Spinal cord (tissue), 10 donors: ENCODE data around the gene ANKS4B. TPM values are rescaled to one million over a fixed set of nuclear protein-coding genes. Genes with fewer than 3 reads are reported as not detected.
A peak's percentile ranks its signal among the peaks of the same experiment; 100 is the strongest.

Source experiments
- DNase-seq, 6 donors: peaks; one replicate each; pipeline versions ENCODE4 v3.0.0 to v3.0.0-alpha.2; 2013 to 2015; ENCODE audit warnings: low spot score in 6 of 6, low read depth in 4 of 6
- H3K27ac ChIP-seq: one replicate; pipeline ENCODE4 v1.5.1; 2013; ENCODE audit warnings: low read depth, low read length, control low read depth
- H3K27me3 ChIP-seq: one replicate; pipeline ENCODE4 v1.6.1; 2013; ENCODE audit warnings: low read length; ENCODE audit not compliant: control insufficient read depth, insufficient read depth
- H3K36me3 ChIP-seq: one replicate; pipeline ENCODE4 v1.6.1; 2013; ENCODE audit warnings: low read length; ENCODE audit not compliant: control insufficient read depth, insufficient read depth
- H3K4me1 ChIP-seq: one replicate; pipeline ENCODE4 v1.6.1; 2013; ENCODE audit warnings: low read length; ENCODE audit not compliant: control insufficient read depth, insufficient read depth
- H3K4me3 ChIP-seq: one replicate; pipeline ENCODE4 v1.5.1; 2013; ENCODE audit warnings: low read depth, low read length, control low read depth
- H3K9me3 ChIP-seq: one replicate; pipeline ENCODE4 v1.6.1; 2013; ENCODE audit warnings: low read length; ENCODE audit not compliant: control insufficient read depth, insufficient read depth
- WGBS: methylation state at CpG from one replicate; pipeline ENCODE4 v1.1.5; 2013; ENCODE audit warnings: missing lambda C conversion rate; ENCODE audit not compliant: insufficient coverage; 5-methylcytosine and 5-hydroxymethylcytosine counted together
- polyA plus RNA-seq, 2 donors: library from polyadenylated mRNA; unstranded; fragments of 120-200 nt; gene quantifications; one replicate each; pipeline ENCODE4 v1.2.1, GENCODE V29; 2013; ENCODE audit not compliant: insufficient read length in 2 of 2
- total RNA-seq, 2 donors: library from RNA; depleted of rRNA in 1 of 2; stranded (reverse); fragments of 120-200 nt in 1 of 2; fragments of >200 nt in 1 of 2; gene quantifications; one replicate each; pipeline versions ENCODE4 v1.2.3 to v1.2.4, GENCODE V29; 2013 to 2014
- donor health status: healthy.

Gene ANKS4B
- total and polyA plus RNA-seq, 4 donors = 0.11 to 0.16 (median 0.11) TPM; not detected in 1

DNA sequence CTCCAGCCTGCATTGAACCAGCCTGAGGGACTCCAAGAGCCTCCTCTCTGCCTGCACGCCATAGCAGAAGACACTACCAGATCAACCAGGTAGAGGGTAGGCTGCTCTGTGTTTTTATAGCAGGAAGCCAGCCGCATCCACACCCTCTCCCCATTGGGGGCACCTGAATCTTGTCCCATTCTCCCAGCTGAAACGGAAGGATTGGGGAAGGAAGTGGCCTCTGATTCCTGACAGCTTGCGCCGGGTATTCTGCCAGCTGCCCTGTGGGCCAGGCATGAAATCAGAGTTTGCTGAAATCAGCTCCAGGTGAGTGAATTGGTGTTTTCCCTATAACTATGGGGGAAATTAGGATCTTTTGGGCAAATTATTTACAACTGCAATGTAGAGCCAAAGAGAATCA lies 22.0 kb upstream of the ANKS4B start, which contains the start of gene ZP2:
Gene ZP2, minus strand, starts transcription at position 89 of the 400 bp plus-strand sequence. Its CDS starts 27 bp downstream, at position 62.
- Histone ChIP-seq H3K9me3 (no peaks in the 10 kb centered on the region), H3K4me1 (no peaks in the 10 kb centered on the region), H3K4me3 (no peak within 1 kb of the TSS), H3K36me3 (no peaks in the 10 kb centered on the region), H3K27me3 (no peaks in the 10 kb centered on the region), H3K27ac (no peak within 1 kb of the TSS)
- WGBS = 67% methylated on average over 3 of the region's 5 CpGs
- no peak for DNase-seq

DNA sequence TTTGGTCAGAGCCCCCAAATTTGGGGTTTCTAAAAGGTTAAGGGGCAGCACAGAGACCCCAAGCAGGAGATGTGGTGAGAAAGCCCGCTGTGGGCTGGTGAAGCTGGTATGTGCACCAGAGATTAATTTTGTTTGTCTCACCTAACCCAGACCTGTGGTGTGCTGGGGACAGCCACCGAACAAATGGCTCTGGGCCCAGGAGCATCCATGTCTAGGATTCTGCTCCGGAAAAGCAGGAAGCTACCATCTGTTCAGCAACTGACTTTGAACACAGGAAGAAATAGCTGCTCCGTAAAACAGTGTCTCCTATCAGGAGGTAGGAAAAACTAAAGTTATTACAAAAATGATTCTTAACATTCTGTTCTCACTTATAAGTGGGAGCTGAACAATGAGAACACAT lies 19.4 kb upstream of the ANKS4B start:
- H3K36me3 ChIP-seq = no peaks in the 10 kb centered on the region
- no peaks in the 10 kb centered on the region for H3K4me1 ChIP-seq
- H3K27me3 ChIP-seq = no peaks in the 10 kb centered on the region
- no peak overlapping the region for H3K4me3 ChIP-seq
- no peak overlapping the region for H3K27ac ChIP-seq
- no peaks in the 10 kb centered on the region for H3K9me3 ChIP-seq
- no peak for DNase-seq
- WGBS = 33% methylated on average over 2 of the region's 4 CpGs

DNA sequence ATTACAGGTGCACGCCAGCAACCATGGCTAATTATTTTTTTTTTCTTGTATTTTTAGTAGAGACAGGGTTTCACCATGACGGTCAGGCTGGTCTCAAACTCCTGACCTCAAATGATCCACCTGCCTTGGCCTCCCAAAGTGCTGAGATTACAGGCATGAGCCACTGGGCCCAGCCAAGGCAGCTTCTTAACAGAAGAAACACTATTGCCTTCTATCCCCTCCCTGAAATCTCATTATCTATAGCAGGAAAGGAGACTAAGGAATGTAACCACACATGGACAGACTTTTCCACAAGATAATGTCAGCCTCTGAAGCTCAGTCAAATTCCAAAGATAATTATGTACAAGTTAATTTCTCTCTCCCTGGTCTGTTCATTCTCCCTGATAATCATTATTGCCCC lies 16.4 kb upstream of the ANKS4B start:
- Histone ChIP-seq H3K4me1 (no peaks in the 10 kb centered on the region), H3K36me3 (no peaks in the 10 kb centered on the region), H3K27me3 (no peaks in the 10 kb centered on the region), H3K9me3 (no peaks in the 10 kb centered on the region), H3K4me3 (no peak overlapping the region), H3K27ac (no peak overlapping the region)
- DNase-seq = no peak
- 83% methylated on average over 1 of the region's 2 CpGs for WGBS

DNA sequence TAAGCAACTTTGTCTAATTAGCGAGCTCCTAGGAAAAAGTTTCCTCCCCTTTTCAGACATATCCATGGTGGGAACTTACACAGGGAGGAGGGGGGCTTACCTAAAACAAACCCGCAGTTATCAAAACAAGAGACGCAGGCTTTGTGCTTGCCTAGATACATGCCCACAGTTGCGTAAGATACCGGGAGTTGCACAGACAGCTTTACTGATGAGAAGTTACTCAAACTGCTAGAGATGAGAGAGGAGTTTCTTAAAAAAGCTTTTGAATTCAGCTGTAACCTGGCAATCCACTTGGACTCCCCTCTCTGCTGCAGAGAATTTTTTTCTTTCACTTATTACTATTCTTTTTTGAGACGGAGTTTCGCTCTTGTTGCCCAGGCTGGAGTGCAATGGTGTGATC lies 15.3 kb upstream of the ANKS4B start:
- H3K27ac ChIP-seq = no peak overlapping the region
- no CpG with 5 or more reads among the region's 7 CpGs for WGBS
- H3K36me3 ChIP-seq = no peaks in the 10 kb centered on the region
- no peaks in the 10 kb centered on the region for H3K4me1 ChIP-seq
- no peaks in the 10 kb centered on the region for H3K9me3 ChIP-seq
- H3K27me3 ChIP-seq = no peaks in the 10 kb centered on the region
- no peak overlapping the region for H3K4me3 ChIP-seq
- no peak for DNase-seq

DNA sequence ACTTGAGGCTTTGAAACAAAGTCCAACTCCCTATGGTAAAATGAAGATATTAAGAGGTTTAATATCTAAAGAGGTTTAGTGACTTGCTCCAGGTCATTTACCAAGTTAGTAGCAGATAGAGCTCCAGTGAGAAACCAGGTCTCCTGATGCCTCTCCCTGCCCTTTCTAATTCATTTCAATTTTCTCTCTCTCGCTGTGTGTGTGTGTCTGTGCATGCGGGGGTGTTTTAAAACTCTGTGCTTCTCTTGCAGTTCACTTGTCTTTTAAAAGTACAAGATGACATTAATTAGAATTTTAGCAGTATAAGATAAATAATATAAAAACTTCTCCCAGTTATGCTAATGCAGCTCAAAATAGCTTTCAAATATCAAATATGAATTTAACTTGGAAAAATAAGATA lies 13.9 kb upstream of the ANKS4B start:
- no peaks in the 10 kb centered on the region for H3K36me3 ChIP-seq
- H3K9me3 ChIP-seq = no peaks in the 10 kb centered on the region
- no peak overlapping the region for H3K27ac ChIP-seq
- H3K27me3 ChIP-seq = no peaks in the 10 kb centered on the region
- H3K4me1 ChIP-seq = no peaks in the 10 kb centered on the region
- no peak overlapping the region for H3K4me3 ChIP-seq
- WGBS = no CpG with 5 or more reads among the region's 2 CpGs
- no peak for DNase-seq

DNA sequence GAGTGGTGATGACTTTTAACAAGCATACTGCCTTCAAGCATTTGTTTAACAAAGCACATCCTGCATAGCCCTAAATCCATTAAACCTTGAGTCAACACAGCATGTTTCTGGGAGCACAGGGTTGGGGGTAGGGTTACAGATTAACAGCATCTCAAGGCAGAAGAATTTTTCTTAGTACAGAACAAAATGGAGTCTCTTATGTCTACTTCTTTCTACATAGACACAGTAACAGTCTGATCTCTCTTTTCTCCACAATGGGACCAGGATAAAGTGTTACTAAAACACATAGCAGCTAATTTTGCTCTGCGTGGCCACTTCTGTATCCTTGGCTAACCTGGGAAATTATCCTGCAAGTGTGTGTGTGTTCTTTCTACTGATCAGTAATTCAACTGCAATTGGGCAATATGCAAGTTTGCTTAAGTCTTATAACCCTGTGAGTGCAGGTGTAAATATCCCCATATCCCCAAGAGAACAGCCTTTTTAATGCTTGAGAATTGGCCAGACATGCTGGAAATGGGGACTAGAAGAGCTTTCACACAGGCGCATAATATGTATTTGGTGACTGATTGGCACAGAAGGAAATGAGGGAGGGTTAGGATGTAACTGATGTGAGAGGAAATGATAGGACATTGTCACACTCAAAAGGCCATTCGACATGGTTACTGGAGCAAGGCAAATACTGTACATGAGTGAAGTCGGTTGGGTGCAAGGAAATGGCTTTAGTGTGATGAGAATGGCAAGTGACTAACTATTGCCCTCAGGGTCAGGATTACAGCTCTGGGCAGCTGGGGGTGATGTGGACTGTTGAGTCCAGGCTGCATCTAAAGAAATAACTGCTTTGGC lies 10.8 kb upstream of the ANKS4B start:
- no peaks in the 10 kb centered on the region for H3K36me3 ChIP-seq
- peak in 1 of 6 donors; percentile 23 for DNase-seq
- no peaks in the 10 kb centered on the region for H3K4me1 ChIP-seq
- H3K4me3 ChIP-seq = no peak overlapping the region
- H3K27me3 ChIP-seq = no peaks in the 10 kb centered on the region
- WGBS = 51% methylated on average over 3 of the region's 4 CpGs
- H3K27ac ChIP-seq = no peak overlapping the region
- H3K9me3 ChIP-seq = no peaks in the 10 kb centered on the region

DNA sequence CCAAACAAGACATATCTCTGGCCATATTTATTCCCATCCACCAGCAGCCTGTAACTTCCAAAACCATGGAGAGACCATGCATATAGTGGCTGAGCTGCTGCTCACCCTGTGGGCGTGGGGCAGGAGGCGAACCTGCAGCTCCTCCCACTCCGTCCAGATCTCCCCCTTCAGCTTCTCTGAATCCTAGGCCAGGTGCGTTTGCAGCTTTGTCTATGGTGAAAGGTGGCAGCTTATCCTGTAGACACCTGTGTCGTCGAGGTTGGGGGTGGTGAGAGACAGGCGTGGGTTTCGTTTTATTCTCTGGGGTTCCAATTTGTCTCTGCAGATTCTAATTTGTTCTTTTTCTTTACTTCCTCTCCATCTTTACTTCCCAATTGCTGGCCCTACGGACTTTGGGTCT lies 9.7 kb upstream of the ANKS4B start:
- no peaks in the 10 kb centered on the region for H3K4me1 ChIP-seq
- H3K27ac ChIP-seq = no peak overlapping the region
- no peaks in the 10 kb centered on the region for H3K36me3 ChIP-seq
- no peaks in the 10 kb centered on the region for H3K27me3 ChIP-seq
- no peaks in the 10 kb centered on the region for H3K9me3 ChIP-seq
- no peak for DNase-seq
- no peak overlapping the region for H3K4me3 ChIP-seq
- WGBS = 100% methylated on average over 2 of the region's 9 CpGs

DNA sequence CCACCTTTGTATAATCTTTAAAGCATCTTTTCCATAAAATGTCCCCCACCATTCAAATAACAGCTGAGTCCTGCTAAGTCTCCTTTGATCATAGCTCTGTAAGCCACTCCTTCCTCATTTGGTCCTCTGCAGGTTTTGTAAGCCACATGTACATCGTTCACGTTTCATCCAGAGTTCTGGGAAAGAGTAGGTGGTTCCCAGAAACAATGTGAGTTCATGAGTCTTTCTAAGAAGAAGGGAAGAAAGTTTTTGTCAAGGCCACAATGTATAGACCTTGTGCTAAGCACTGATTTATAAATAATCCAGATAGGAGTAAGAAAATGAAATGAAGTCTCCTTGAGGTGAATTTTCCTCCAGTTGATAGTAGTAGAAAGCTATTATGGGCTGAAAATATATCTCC lies 8.7 kb upstream of the ANKS4B start:
- no peak overlapping the region for H3K4me3 ChIP-seq
- H3K4me1 ChIP-seq = no peaks in the 10 kb centered on the region
- no peaks in the 10 kb centered on the region for H3K36me3 ChIP-seq
- WGBS = no CpG with 5 or more reads among the region's 2 CpGs
- no peak overlapping the region for H3K27ac ChIP-seq
- H3K9me3 ChIP-seq = no peaks in the 10 kb centered on the region
- H3K27me3 ChIP-seq = no peaks in the 10 kb centered on the region
- no peak for DNase-seq

GRCh38 chr16:21226749-21227148 lies 6.8 kb upstream of the ANKS4B start:
- Histone ChIP-seq H3K4me3 (no peak overlapping the region), H3K27me3 (no peaks in the 10 kb centered on the region), H3K9me3 (no peaks in the 10 kb centered on the region), H3K36me3 (no peaks in the 10 kb centered on the region), H3K27ac (peak overlapping the region; percentile 48), H3K4me1 (no peaks in the 10 kb centered on the region)
- peak in 2 of 6 donors; percentile 71 to 91 for DNase-seq

DNA sequence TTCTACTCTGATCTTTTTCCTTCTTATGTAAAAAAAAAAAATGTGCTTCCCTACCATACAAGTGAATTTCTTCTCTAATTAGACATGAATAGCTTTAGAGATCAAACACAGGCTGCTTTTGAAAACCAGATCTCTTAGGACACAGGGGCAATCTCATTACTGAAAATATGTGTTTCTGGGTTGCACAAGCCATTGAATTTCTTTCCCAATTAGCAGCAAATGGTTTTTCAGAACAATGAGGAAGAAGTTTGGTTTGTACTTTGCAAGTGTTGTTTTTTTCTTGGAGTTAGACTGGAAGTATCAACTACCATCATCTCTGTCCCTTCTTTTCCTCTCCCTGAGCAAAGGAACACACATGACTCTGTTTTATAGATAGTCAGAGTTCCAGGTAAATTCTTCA lies 5.6 kb upstream of the ANKS4B start:
- peak in 2 of 6 donors; percentile 18 to 60 for DNase-seq
- no peaks in the 10 kb centered on the region for H3K4me1 ChIP-seq
- no peak overlapping the region for H3K27ac ChIP-seq
- no peak overlapping the region for H3K4me3 ChIP-seq
- H3K27me3 ChIP-seq = no peaks in the 10 kb centered on the region
- no peaks in the 10 kb centered on the region for H3K9me3 ChIP-seq
- H3K36me3 ChIP-seq = no peaks in the 10 kb centered on the region
